HG02981 (cell line): ENCODE results near the gene SNX25.

Experiments used
- ATAC-seq: cut with Tn5 transposase; IDR thresholded peaks from one replicate; pipeline ENCODE4 v1.9.1; 2021; ENCODE audit warnings: mild to moderate bottlenecking, moderate library complexity; ENCODE audit not compliant: unreplicated experiment

The SNX25 gene

GRCh38 chr4:185370268-185370949 is 161.0 kb downstream of the SNX25 start:
- no peak for ATAC-seq

GRCh38 chr4:185371702-185372101 is 162.3 kb downstream of the SNX25 start:
- ATAC-seq: no peak

GRCh38 chr4:185374027-185374426 is 164.6 kb downstream of the SNX25 start:
- ATAC-seq: no peak

- no peak for ATAC-seq
Measured at GRCh38 chr4:185374573-185374972, 165.2 kb downstream of the SNX25 start.

GRCh38 chr4:185378264-185378663 is 168.9 kb downstream of the SNX25 start:
- no peak for ATAC-seq

- no peak for ATAC-seq
Measured at GRCh38 chr4:185379326-185380295, 170.2 kb downstream of the SNX25 start.

- no peak for ATAC-seq
Measured at GRCh38 chr4:185380320-185380719, 170.9 kb downstream of the SNX25 start.

GRCh38 chr4:185381288-185382196 is 172.1 kb downstream of the SNX25 start:
- ATAC-seq: no peak

- ATAC-seq: no peak
Measured at GRCh38 chr4:185382754-185383153, 173.4 kb downstream of the SNX25 start.

- ATAC-seq: no peak
Measured at GRCh38 chr4:185383451-185383850, 174.1 kb downstream of the SNX25 start.

- ATAC-seq: no peak
Measured at GRCh38 chr4:185384061-185384460, 174.7 kb downstream of the SNX25 start.

GRCh38 chr4:185384930-185385331 is 175.5 kb downstream of the SNX25 start:
- ATAC-seq: no peak

- ATAC-seq: no peak
Measured at GRCh38 chr4:185387957-185388356, 178.6 kb downstream of the SNX25 start.

GRCh38 chr4:185390941-185391340 is 181.5 kb downstream of the SNX25 start:
- ATAC-seq: no peak

- no peak for ATAC-seq
Measured at GRCh38 chr4:185392156-185392555, 182.8 kb downstream of the SNX25 start.

GRCh38 chr4:185394568-185395237 is 185.3 kb downstream of the SNX25 start:
- no peak for ATAC-seq

GRCh38 chr4:185395238-185395955 is 186.0 kb downstream of the SNX25 start, which contains the start of gene LRP2BP:
LRP2BP (minus strand) TSS chr4:185395924; CDS start chr4:185378186, 17,738 bp downstream.
- no peak for ATAC-seq

- ATAC-seq: peak; percentile 78
Measured at GRCh38 chr4:185395956-185396723, 186.7 kb downstream of the SNX25 start.
